Measurements from ENCODE around the gene SHC1.

The SHC1 gene

GRCh38 chr1:155001675-155002463, 31.3 kb upstream of the SHC1 start (continued):
- TF ChIP-seq ZNF350 (tag by site-specific recombination; IDR thresholded peaks at IDR 0.05) (no peak), ZNF521 (tag by site-specific recombination; IDR thresholded peaks at IDR 0.05) (no peak), ZSCAN30 (tag by site-specific recombination; IDR thresholded peaks at IDR 0.05) (peak; percentile 58; the same call in 1 of the 2 replicates), ZFP69B (tag by site-specific recombination; IDR thresholded peaks at IDR 0.05) (peak; percentile 70), MZF1 (tag by site-specific recombination; IDR thresholded peaks at IDR 0.05; ENCODE audit: borderline replicate concordance) (0 out of 2 replicates have a peak, but pooled peaks have one; percentile 50), PATZ1 (tag by site-specific recombination; IDR thresholded peaks at IDR 0.05) (peak; percentile 99), ZNF423 (tag by site-specific recombination; IDR thresholded peaks at IDR 0.05) (peak; percentile 68), ZNF585B (tag by site-specific recombination; IDR thresholded peaks at IDR 0.05) (no peak)
- TF ChIP-seq, protein P1, sequence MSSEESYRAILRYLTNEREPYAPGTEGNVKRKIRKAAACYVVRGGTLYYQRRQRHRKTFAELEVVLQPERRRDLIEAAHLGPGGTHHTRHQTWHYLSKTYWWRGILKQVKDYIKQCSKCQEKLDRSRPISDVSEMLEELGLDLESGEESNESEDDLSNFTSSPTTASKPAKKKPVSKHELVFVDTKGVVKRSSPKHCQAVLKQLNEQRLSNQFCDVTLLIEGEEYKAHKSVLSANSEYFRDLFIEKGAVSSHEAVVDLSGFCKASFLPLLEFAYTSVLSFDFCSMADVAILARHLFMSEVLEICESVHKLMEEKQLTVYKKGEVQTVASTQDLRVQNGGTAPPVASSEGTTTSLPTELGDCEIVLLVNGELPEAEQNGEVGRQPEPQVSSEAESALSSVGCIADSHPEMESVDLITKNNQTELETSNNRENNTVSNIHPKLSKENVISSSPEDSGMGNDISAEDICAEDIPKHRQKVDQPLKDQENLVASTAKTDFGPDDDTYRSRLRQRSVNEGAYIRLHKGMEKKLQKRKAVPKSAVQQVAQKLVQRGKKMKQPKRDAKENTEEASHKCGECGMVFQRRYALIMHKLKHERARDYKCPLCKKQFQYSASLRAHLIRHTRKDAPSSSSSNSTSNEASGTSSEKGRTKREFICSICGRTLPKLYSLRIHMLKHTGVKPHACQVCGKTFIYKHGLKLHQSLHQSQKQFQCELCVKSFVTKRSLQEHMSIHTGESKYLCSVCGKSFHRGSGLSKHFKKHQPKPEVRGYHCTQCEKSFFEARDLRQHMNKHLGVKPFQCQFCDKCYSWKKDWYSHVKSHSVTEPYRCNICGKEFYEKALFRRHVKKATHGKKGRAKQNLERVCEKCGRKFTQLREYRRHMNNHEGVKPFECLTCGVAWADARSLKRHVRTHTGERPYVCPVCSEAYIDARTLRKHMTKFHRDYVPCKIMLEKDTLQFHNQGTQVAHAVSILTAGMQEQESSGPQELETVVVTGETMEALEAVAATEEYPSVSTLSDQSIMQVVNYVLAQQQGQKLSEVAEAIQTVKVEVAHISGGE (tag by site-specific recombination; conservative IDR thresholded peaks at IDR 0.05; ENCODE audit: low read depth) = peak; percentile 26

GRCh38 chr1:155001425-155001674, 30.8 kb upstream of the SHC1 start:
- Histone ChIP-seq H3K9me3 (ENCODE audit: control insufficient read depth, insufficient read depth, low read depth, low read length) (no peaks in the 10 kb centered on the region), H3K4me3 (ENCODE audit: low read depth, low read length) (peak overlapping the region; percentile 50), H3K27ac (ENCODE audit: extremely low read depth, low read depth, low read length) (peak overlapping the region; percentile 83; the same call in 1 of the 2 replicates), H3K36me3 (ENCODE audit: control insufficient read depth in 2 of 2, insufficient read depth in 1 of 2, low read length in 2 of 2) (no peaks in the 10 kb centered on the region), H3K4me1 (ENCODE audit: control insufficient read depth, insufficient read depth, low read length) (peaks cover 13% of the 10 kb centered on the region)
- TF ChIP-seq, protein P2, sequence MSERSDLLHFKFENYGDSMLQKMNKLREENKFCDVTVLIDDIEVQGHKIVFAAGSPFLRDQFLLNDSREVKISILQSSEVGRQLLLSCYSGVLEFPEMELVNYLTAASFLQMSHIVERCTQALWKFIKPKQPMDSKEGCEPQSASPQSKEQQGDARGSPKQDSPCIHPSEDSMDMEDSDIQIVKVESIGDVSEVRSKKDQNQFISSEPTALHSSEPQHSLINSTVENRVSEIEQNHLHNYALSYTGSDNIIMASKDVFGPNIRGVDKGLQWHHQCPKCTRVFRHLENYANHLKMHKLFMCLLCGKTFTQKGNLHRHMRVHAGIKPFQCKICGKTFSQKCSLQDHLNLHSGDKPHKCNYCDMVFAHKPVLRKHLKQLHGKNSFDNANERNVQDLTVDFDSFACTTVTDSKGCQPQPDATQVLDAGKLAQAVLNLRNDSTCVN (tag by site-specific recombination; optimal IDR thresholded peaks at IDR 0.05) = peak; percentile 12
- TF ChIP-seq ZNF335 (tag by site-specific recombination; conservative IDR thresholded peaks at IDR 0.05) (peak; percentile 28; the same call in 1 of the 2 replicates), HOXD13 (CRISPR knock-in tag; IDR thresholded peaks at IDR 0.05; ENCODE audit: borderline replicate concordance) (no peak), SCRT1 (tag by site-specific recombination; IDR thresholded peaks at IDR 0.05; ENCODE audit: borderline replicate concordance) (peak; percentile 4; the same call in 1 of the 2 replicates), ZNF843 (tag by site-specific recombination; IDR thresholded peaks at IDR 0.05) (no peak), ZBTB20 (tag by site-specific recombination; IDR thresholded peaks at IDR 0.05) (peak; percentile 51)
- ChIA-PET CTCF (interaction anchor here (0.5 to 3.0 kb wide), 6 partner anchors 15 to 572 kb away, joined by 3 to 12 read pairs (median 4); no protein-coding TSS in a partner anchor), POLR2A (interaction anchor here (0.5 to 2.2 kb wide), 8 partner anchors 10 to 192 kb away, joined by 3 to 14 read pairs (median 4); partner anchors contain the start of genes CKS1B, FLAD1 and PYGO2)

Measured in HEK293 (cell line).